ENCODE data around the gene NKX2-8.

Gene NKX2-8

DNA sequence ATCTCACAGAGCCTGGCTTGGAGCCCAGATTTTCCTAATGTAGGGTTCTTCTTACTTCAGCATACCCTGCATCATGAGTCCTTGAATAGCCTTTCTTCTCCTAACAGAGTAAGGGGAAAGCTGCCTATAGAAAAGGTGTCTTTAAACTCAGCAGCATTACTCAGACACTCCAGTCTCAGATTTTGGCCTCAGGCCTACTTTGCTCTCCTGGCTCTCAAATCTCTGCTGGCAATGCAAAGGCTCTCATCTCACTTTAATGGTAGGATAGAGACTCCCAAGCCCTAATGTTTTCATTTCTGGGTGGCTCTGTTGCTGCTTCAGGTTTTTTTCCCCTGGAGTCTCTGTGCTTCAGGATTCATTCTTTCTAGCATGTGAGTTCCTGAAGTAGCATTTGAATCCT lies 9.1 kb upstream of the NKX2-8 start:
- no peak for TF ChIP-seq EGR1 (IDR thresholded peaks at IDR 0.05)
- no peak for TF ChIP-seq CREB1 (IDR thresholded peaks at IDR 0.05; ENCODE audit: low read depth)
- no peak for TF ChIP-seq RAD21 (IDR thresholded peaks at IDR 0.05; ENCODE audit: low read depth)
- no peak for TF ChIP-seq FOXM1 (IDR thresholded peaks at IDR 0.05; ENCODE audit: borderline replicate concordance, low read depth)
- TF ChIP-seq YY1 (IDR thresholded peaks at IDR 0.05; ENCODE audit: low read depth): no peak
- TF ChIP-seq TCF12 (IDR thresholded peaks at IDR 0.05; ENCODE audit: low read depth): no peak
- TF ChIP-seq TAF1 (IDR thresholded peaks at IDR 0.05; ENCODE audit: low read depth): no peak
- TF ChIP-seq NFIC (IDR thresholded peaks at IDR 0.05): no peak
- TF ChIP-seq, protein P1, sequence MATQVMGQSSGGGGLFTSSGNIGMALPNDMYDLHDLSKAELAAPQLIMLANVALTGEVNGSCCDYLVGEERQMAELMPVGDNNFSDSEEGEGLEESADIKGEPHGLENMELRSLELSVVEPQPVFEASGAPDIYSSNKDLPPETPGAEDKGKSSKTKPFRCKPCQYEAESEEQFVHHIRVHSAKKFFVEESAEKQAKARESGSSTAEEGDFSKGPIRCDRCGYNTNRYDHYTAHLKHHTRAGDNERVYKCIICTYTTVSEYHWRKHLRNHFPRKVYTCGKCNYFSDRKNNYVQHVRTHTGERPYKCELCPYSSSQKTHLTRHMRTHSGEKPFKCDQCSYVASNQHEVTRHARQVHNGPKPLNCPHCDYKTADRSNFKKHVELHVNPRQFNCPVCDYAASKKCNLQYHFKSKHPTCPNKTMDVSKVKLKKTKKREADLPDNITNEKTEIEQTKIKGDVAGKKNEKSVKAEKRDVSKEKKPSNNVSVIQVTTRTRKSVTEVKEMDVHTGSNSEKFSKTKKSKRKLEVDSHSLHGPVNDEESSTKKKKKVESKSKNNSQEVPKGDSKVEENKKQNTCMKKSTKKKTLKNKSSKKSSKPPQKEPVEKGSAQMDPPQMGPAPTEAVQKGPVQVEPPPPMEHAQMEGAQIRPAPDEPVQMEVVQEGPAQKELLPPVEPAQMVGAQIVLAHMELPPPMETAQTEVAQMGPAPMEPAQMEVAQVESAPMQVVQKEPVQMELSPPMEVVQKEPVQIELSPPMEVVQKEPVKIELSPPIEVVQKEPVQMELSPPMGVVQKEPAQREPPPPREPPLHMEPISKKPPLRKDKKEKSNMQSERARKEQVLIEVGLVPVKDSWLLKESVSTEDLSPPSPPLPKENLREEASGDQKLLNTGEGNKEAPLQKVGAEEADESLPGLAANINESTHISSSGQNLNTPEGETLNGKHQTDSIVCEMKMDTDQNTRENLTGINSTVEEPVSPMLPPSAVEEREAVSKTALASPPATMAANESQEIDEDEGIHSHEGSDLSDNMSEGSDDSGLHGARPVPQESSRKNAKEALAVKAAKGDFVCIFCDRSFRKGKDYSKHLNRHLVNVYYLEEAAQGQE (IDR thresholded peaks at IDR 0.05; ENCODE audit: low read depth): no peak
- no peak for TF ChIP-seq CEBPB (IDR thresholded peaks at IDR 0.05)
- no peak for TF ChIP-seq TEAD4 (IDR thresholded peaks at IDR 0.05)

DNA sequence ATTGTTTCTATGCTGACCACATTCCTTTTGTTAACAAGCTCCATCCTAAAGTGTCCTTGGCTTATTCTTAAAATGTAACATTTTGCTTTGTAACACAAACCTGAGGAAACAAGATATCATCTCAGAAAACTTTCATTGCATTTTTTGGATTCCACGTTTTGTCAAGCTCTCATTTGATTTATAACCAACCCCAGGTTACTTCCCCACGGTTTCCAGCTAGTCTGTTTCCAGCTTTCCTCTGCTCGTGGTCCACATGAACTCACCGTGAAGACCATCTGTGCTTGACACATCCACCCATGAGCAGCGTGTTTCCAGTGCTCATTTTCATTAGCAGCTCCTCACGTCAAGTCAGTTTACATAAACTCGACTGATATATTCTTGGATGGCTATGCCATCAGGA lies 6.4 kb upstream of the NKX2-8 start:
- TF ChIP-seq TCF12 (IDR thresholded peaks at IDR 0.05; ENCODE audit: low read depth) (no peak), TEAD4 (IDR thresholded peaks at IDR 0.05) (no peak), EGR1 (IDR thresholded peaks at IDR 0.05) (no peak)
- TF ChIP-seq, protein P2, sequence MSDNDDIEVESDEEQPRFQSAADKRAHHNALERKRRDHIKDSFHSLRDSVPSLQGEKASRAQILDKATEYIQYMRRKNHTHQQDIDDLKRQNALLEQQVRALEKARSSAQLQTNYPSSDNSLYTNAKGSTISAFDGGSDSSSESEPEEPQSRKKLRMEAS (IDR thresholded peaks at IDR 0.05): no peak

DNA sequence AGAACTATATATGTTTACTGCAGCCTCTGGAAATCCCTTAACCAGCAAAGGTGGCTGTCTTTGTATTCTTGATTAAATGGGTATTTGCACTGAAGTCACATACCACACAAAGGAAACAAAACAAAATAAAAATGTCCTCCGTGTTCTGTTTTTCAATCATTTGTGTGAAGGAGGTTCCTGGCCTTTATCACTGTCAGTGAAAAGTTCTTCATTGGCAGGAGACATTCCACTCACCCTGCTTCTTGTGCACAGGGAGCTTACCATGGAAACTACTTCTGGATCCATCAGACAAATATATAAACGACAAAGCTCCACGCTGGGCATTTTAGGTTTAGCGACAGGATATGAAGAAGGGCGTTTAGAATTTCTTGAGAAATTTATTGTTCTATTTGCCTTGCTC lies 5.7 kb upstream of the NKX2-8 start:
- TF ChIP-seq, protein P3, sequence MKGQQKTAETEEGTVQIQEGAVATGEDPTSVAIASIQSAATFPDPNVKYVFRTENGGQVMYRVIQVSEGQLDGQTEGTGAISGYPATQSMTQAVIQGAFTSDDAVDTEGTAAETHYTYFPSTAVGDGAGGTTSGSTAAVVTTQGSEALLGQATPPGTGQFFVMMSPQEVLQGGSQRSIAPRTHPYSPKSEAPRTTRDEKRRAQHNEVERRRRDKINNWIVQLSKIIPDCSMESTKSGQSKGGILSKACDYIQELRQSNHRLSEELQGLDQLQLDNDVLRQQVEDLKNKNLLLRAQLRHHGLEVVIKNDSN (IDR thresholded peaks at IDR 0.05): no peak
- no peak for TF ChIP-seq EGR1 (IDR thresholded peaks at IDR 0.05)
- TF ChIP-seq, protein P2 (IDR thresholded peaks at IDR 0.05): no peak
- no peak for TF ChIP-seq NFIC (IDR thresholded peaks at IDR 0.05)
- no peak for TF ChIP-seq YY1 (IDR thresholded peaks at IDR 0.05; ENCODE audit: low read depth)

DNA sequence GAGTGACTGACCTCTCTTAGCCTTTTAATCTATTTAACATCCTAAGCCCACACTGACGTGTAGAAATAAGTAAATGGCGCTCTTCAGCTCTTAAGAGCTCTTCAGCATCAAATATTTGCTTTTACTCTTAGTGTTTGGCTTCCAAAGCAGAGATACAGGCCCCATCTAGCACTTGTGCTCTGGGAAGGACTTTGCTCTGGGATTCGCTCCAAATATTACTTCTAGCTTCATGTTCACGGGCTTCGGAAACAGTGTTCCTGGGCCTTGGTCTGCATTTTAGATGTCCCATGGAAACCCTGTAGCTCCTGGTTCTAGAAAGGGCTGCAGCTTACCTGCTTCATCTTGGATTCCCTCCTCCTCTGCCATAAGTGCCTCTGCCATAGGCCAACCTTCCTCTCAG lies 2.7 kb upstream of the NKX2-8 start:
- TF ChIP-seq FOXM1 (IDR thresholded peaks at IDR 0.05; ENCODE audit: borderline replicate concordance, low read depth): no peak
- TF ChIP-seq, protein P3 (IDR thresholded peaks at IDR 0.05): no peak
- no peak for TF ChIP-seq RAD21 (IDR thresholded peaks at IDR 0.05; ENCODE audit: low read depth)
- no peak for TF ChIP-seq NFIC (IDR thresholded peaks at IDR 0.05)
- TF ChIP-seq, protein P2 (IDR thresholded peaks at IDR 0.05): no peak
- TF ChIP-seq, protein P1 (IDR thresholded peaks at IDR 0.05; ENCODE audit: low read depth): no peak

DNA sequence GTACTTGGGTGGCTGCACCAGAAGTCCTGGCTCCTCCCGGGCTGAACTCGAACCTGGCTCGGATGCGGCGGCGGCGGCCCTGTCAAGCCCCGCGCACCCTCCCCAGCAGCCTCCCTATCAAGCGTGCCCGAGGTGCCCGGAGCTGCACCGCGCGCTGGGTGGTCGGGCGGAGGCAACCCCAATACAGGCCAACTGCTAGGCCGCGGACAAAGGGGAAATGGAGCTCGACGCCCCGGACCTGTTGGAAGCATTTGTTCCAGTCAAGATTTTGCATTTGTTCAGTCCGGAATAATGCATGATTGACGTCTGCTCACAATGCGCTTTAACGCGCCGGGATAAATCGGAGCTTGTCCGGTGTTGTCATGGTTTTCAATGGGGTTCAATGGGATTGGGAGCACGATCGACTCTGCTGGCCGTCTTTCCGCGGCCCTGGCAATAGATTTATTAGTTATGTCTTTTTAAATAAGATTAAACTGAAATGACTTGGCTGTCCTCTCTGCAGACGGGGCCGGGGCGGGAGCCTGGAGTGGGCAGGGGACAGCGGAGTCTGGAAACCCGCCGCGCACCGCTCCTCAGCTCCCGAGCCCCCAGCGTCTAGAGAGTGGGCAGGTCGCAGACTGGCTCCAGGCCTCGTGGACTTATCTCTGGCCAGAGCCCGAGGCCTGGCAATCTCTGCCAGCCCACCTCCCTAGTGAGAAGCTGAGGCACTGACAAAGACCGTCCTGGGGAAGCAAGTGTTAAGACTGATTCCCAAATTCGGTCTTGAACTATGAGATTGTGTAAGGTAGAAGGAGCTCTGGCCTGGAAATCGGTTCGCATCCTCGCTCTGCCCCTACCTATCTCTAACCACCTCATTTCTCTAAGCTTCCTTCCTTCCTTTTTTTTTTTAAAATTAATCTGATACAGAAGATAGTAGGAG lies 1.7 kb upstream of the NKX2-8 start:
- TF ChIP-seq EP300 (IDR thresholded peaks at IDR 0.05; ENCODE audit: borderline replicate concordance) (no peak), TCF12 (IDR thresholded peaks at IDR 0.05; ENCODE audit: low read depth) (no peak), ZBTB7A (IDR thresholded peaks at IDR 0.05; ENCODE audit: low read depth) (no peak)

DNA sequence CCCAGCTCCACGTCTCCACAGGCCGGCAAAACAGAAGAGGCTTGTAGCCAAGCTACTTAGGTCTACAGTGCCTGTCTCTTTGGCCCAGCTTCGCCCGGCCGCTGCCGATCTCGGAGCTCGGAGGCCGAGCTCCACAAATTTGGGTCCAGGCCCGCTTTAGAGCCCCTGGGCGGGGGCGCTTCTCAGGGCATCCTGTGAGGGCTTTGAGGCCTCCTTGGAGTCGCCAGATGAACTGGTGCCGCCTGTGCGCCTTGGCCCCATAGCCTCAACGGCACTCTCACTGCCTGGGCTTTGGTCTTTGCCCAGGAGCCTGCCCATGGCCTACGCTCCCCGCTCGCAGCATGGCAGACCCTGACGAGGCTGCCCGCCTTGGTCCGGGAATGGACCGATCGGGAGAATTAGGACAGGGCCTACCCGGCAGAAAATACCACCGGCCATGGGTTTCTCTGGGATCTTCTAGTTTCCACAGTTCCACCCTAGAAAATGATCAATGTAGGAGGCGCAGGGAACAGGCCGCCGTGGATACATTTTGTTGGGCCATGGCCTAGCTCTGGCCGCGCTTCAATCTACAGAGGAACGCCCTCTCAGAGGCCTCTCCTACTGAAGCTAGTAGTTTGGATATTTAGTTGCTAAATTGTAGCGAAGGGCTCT lies 953 bp upstream of the NKX2-8 start:
- no peak for TF ChIP-seq RAD21 (IDR thresholded peaks at IDR 0.05; ENCODE audit: low read depth)

Data from Ishikawa (cell line).